HG03342 (cell line): ENCODE data around the gene TMEM132E.

Experiments used
- ATAC-seq: cut with Tn5 transposase; IDR thresholded peaks from one replicate; pipeline ENCODE4 v1.9.1; 2021; ENCODE audit warnings: mild to moderate bottlenecking, moderate library complexity; ENCODE audit not compliant: unreplicated experiment

TMEM132E gene

DNA sequence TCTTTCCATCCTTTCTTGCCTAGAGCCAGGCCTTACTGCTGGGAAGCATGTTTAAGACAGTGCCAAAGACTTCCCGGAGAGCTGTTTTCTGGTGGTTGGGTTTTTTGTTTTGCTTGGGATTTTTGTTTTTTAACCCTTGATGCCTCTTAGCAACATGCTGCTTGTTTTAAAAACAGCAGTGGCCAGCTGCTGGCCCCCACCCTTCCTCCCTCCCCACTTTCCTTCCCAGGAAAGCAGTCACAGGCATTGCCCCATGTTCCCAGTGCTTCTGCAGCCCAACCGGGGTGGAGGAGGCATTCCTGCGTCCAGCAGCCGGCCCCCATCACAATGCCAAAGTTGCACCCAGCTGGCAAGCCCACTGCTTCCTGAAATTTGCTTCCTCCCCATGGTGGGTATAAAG lies 12.6 kb downstream of the TMEM132E start:
- no peak for ATAC-seq

DNA sequence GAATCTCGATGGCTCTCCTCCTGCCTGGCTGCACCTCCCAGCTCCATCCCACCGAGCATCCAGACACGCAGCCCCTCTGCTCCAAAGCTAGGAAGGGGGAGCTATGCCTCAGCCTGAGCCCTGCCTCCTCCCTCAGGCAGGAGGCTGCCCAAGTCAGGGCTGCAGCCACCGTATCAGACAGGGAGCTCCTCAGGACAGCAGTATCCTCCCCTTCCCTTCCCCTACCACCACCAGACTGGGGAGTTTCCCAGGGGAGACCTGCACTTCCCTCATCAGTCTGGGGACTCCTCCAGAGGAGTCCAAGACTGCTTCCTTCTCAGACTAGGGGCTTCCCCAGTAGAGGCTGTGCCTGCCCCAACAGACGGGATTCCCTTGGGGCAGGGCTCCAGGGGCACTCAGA lies 17.5 kb downstream of the TMEM132E start:
- ATAC-seq: no peak

DNA sequence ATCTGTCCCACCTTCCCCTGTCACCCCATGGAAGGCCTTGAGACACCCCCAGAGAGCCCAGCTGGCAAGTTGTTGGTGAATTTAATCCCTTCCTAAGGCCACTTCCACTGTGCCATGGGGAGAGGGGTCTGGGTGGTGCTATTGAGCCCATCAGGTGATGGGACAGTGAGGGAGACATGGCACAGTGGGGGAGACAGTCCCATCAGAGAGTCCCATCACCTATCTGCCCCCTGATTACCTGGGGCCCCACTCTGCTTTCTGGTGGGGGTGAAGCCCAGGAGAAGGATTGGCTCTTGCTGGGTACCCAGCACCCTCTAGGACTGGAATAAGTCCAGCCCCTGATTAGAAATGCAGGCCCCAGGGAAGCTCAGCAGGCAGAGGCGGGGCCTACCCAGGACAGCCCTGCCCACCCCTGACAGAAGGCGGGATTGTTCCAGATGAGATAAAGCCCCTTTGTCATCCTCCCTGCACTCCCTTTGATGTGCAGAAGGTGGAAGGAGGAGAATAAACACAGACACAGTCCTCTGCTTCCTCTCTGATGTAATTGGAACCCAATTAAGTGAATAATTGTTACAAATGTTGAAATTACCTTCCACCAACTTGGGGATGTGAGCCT lies 18.9 kb downstream of the TMEM132E start:
- no peak for ATAC-seq

DNA sequence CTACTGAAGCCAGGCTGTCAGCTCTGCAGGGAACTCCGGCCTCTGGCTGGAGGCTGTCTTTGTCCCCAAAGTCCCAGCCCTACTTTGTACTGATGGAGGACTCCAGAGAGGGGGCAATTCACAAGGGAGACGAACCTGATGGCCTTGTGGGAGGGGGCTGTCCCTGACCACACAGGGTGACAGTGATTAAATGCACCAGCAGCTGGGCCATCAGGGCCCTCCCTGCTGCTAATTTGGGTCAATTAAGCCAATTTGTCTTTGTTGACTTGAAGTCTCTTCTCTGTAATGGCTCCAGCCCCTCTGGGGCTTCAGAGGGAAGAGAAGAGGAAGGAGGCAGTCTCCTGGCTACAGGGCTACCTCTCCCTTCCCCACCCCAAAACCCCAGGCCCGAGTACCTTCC lies 22.0 kb downstream of the TMEM132E start:
- ATAC-seq: no peak

DNA sequence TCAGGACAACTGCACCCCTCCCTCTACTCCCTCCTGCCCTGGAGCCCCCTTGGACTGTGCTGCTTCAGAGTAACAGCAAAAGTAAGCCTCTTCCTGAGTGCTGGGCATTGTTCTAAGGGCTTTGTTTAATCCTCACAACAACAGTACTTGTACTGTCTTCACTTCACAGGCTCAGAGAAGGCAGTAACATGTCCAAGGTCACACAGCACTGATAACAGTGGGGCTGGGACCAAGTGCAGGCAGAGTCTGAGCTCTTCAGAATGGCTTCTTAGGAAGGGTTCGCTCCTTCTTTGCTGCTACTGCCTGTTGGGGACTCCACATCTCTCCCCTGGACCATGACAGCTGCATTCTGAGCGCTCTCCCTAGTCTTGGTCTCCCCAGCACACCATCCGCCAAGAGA lies 24.6 kb downstream of the TMEM132E start:
- ATAC-seq: no peak

DNA sequence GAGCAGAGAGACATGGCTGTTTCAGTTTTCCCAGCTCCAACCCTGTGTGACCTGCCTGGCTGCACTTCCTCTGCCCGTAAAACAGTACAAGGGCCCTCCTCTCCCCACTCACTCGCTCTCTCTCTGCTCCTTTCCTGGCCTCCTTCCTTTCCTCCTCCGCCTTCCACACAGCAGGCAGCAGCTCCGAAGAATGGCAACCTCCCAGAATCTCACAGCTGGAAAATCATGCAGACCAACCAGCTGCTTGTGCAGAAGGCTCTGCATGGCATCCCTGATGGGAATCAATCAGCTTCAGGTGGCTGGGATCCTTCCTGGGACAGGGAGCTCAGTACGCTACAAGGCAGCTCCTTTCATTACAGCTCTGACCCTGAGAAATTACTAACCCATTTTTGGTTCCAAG lies 27.4 kb downstream of the TMEM132E start:
- ATAC-seq: no peak

DNA sequence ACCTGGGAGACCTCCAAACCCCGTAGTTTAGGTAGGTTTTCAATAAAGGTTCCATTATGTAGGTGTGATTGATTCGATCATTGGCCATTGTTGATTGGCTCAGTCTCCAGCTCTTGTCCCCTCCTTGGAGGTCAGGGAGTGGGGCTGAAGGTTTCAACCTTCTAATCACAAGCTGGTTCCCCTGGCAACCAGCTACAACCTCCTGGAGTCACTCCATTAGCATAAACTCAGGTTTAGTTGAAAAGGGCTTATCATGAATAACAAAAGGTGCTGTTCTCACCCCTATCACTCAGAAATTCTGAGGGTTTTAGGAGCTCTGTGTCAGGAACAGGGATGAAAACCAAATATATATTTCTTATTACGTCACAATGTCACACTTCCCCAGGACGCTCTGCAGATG lies 28.5 kb downstream of the TMEM132E start:
- ATAC-seq: no peak

DNA sequence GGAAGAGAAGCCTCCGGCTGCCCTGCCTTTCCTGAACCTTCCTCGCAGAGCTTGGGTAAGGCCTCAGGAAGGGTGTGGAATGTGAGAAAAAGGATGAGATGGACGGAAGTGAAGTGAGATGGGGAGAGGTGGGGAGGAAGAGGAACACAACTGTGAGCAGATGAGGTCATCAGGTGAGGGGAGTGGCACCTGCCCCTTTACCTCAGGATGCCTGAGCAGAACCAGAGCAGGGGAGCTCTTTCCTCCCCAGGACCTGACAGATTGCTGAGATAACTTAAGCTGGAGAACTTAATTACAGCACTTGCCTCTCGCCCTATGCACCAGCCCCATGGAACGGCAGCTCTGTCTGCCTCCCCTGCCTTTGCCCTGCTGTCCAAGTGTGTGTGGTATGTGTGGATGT lies 29.8 kb downstream of the TMEM132E start:
- ATAC-seq: no peak

DNA sequence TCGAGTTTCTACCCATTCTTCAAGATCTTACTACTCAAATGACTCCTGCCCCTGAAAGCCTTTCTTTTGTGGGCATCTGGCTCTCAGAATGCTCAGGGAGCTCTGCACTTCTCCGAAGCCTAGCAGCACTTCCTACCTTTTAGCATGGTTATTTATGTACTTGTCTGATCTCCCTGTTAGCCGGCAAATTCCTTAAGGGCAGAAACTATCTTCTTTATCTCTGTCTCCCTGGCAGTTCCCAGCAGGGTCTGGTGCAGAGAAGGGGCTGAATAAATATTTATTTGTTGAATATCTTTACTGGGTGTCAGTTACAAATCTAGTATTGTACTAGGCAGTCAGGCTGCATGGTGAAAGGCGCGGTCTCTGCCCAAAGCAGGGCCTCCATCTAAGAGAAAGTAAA lies 30.7 kb downstream of the TMEM132E start:
- ATAC-seq: no peak

DNA sequence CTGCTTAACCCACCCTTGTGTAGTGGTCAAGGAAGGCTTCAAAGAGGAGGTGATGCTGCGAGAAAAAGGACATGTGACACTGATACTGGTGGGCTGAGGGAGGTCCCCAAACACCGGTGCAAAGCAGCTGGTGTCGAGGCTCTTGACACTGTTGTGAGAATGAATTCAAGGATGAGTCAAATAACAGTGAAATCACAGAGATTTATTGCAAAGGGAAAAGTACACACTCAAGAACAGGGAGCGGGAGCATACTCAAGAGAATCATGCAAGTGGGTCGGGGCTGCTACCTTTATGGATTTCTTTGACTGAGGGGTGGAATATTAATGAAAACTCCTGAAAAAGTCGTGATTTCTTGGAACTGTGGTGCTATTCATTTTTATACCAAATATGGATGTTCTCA lies 31.1 kb downstream of the TMEM132E start:
- ATAC-seq: no peak

DNA sequence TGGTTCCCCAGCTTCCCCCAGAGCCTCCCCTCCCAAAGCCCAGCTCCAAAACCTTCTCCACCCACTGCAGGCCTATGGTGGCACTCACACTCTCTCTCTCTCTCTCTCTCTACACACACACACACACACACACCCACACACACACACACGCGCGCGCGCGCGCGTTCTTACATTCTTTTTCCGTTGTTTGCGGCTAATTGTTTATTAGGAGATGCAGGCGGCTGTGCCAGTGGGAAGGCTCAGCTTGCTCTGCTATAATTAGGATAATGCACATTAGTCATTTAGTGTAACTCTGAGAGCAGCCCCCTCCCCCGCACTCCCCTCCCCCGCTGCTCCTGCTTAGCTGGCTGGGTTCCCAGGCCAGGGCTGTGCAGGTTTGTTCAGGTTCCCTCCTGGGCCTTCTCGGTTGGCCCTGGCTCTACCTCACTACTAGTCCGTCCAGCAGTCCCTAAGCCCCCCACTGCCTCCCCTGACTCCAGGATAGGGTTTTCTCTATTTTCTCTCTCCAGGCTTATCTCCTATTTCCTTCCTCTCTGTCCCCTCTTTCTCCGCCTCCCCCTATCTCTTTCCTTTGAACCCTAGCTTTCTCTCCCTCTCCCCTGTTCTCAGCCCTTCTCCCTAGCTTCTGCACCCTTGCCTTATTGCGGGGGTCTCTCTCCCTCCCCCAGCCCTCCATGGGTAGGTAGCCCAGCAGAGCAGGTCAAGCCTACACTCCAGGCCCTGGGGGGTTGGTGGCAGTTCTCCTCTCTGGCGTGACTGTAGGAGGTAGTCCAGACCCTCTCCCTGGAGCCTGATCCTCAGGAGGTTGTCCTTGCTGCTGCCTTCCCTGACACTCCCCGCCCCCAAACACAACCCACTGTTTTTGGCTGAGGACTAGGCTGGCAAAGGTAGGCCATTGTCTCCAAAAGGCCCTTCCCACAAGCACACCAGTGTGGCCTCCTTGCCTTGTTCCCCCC lies 34.0 kb downstream of the TMEM132E start:
- ATAC-seq: no peak

DNA sequence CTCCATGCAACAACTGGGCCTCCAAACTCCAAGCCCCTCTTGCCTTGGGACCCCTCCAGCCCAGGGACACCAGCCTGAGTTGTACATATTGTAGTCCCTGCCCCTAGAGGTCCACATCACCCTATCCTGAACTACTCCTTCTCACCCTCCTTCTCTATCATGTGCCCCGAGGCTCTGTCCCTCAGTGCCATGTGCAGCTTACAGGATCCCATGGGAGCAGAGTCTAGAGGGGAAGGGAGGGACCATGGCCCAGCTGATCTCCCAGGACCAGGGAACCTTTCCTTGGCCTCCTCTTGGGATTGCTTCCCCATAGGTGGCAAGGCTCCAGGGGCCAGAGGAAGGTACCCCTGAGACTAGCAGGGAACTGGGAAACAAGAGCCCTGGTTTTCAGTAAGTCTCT lies 35.3 kb downstream of the TMEM132E start:
- ATAC-seq: no peak

DNA sequence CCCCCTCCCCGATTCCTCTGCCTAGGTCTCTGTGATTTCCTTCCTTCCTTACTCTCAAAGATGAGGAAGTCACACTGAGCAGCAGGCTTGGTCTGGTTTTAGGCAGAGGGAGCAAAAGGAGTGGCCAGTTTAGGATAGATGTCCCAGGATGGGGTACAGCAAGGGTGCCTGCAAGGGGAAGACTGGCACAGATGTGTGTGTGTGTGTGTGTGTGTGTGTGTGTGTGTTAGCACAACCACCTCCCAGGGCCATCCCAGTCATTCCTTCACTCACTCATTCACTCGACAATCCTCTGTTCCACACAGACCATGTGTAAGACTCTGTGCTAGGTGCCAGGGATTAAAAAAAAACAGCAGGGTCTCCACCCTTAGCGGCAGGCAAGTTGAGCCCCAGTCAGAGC lies 35.9 kb downstream of the TMEM132E start:
- no peak for ATAC-seq

DNA sequence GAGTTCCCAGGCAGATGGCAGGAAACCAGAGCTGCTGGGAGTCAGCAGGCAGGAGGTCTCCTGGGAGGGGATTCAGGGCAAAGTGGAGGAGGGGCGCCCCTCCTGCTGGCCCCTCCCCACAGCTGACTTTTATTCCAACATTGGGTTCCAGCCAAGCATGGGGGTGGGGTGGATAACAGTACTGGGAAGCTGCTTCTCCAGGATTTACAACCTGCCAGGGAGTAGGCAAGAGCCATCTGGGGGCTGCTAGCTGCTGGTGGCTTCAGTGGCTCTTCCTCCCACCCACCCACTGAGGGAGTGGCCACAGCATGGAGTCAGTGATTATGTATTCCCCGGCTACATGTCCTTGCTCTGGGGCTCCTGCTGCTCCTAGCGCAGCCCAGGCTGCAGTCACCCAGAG lies 36.8 kb downstream of the TMEM132E start:
- no peak for ATAC-seq

DNA sequence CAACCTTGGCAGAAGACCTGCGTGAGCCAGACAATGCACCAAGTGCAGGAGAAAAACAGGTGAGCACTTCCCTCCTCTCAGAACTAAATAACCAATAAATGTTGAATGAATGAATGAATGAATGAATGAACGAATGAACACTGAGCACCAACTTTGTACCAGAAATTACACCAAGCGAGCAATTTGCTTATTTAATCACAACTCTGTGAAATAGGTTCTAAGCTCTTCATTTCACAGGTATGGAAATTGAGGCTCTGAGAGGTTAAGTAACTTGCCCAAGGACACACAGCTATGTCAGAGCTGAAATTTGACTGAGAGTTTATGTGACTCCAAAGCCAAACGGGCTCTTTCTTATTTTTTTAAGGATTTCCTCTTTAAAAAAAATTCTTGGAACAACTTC lies 38.0 kb downstream of the TMEM132E start:
- no peak for ATAC-seq

DNA sequence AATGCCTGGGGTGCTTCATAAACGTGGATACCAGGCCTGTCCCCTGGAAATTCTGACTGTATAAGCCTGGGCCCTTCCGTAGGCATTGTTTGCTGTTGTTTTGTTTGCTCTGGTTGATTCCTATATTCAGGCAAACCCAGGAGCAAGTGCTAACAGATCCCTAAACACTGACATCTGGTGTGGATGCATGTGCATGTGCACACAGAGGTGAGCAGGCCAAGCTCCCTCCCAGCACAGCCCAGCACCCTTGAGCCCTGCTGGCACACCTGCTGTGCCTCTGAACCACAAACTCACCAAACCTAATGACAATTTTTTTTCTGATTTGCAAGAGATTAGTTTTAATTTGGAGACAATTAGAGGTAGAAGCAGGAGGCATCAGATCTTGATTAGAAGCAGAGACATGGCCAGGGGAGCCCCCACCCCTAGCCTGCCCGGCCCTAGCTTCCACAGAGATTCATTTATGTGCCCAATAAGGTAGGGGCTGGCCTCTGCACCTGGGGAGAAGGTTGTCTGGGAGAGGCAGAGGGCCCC lies 40.4 kb downstream of the TMEM132E start:
- ATAC-seq: no peak

DNA sequence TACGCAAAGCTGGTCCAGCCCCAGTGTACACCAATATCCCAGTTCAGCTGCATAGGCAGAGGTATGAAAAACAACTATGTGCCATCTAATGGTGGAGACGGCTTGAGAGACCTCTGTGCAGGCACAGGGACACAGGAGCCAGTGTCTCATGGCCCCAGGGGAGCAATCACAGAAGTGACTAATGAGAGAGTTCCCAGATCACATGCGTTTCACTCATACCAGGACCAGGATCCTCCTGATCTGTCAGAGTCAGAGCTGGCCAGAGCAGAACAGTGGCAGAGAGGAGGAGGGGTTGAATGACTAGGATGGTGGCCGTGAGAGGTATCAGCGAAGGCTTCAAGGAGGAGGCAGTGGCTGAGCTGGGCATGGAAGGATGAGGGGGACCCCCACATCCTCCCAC lies 41.1 kb downstream of the TMEM132E start:
- ATAC-seq: no peak

DNA sequence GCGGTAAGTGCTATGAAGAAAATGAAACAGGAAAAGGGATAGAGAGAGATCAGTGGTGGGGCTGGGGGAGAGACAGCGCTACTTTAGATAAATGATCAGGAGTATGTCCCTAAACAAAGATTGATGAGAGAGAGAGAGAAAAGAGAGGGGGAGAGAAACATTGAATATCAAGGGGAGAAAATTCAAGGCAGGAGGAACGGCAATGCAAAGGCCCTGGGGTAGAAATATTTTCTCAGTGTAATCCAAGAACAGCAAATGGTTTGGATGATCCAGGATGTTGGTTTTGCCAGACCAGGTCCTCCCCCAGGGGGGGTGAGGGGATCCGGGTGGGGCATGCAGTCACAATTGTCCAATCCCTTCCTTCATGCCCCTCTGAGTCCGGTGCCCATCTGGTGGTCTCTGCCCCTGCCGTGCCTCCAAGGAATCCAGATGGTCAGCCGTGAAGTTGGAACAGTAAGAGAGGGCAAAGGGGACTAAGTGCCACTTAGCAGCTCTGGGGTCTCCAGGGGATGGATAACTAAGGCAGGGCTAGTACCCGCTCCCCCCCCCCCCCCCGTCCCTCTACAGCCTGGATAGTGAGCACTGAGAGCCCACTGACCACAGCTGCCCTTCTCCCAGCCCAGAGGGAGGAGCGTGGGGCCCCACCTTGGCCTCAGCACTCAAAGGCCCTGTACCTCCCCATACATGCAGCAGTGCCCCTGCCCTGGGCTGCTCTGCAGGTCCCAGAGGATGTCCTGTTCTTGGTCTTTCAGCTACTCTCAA lies 43.7 kb downstream of the TMEM132E start:
- ATAC-seq: no peak

DNA sequence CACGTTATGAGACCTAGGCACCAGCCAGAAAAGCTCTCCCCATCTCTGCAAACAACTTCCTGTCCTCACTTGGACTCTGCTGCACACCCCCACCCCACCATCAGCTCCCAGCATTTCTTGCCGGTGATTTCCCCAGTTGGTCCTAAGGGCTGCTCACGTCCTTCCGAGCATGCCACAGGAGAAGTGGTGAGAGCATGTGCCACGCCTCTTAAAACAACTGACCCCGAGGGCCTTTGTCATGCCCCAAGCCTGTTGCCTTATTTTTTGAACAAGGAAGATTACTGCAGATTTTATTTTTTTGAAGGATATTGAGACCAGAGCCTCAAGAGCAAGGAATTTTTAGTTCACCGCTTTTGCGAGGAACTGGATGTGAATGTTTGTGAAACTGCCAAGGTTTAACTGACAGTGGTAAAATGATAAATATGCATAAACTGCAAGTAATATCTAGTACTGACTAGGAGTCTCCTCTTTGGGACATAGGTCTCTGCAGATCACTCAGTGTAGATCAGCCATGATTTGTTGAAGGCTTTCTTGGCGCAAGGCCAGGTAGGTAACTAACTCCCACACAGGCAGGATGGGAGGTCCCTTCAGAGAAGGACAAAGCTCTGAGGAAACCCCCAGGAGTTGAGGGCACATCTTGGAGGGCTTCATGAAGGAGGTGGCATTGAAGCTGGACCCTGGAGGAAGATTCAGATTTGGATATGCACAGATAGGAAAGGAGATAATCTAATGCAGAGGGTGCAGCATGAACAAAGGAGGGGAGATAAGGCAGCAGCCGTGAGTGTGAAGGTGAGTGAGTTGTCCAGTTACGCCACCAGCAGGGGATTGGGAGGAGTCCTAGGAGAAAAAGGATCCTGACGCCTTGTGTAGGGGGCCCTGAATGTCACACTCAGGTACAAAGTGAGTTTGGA lies 44.7 kb downstream of the TMEM132E start:
- no peak for ATAC-seq

DNA sequence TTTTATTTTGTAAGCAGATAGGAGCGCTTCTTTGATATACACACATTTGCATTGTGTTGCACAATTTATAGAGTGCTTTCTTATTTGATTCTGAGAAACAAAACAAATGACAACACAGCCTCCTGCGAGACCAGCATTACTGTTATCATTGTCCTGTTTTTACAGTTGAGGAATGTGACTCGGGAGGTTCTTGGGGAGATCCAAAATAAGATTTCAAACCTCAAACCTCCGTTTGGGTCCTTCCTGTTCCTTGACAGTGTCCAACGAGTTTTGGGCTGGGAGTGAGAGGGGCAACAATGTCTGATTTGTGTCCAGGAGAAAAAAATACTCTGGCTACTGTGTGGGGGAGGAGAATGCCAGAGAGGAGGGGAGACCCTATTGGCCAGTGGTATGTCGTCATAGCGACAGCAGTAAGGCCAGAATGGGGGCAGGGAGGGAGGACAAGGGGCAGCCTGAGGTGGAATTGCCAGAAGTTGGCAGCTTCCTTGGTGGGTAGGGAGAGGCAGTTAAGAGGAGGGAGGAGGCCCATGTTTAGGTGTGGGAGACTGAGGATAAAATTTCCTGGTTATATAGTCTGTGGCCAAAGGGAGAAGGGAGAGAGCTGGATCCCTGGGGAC lies 45.5 kb downstream of the TMEM132E start:
- no peak for ATAC-seq
